Measurements from ENCODE around the gene BEND4. TPM values are rescaled to one million over a fixed set of nuclear protein-coding genes. Genes with fewer than 3 reads are reported as not detected.

The BEND4 gene
- total RNA-seq, 1 experiment from 2014 or later = not detected

- no TSS peak for BruUV-seq (replicated peaks)
- intact Hi-C loops (cut with micrococcal nuclease; ENCODE audit: unreplicated experiment) = no loop called here
- TF ChIP-seq CTCF (IDR thresholded peaks at IDR 0.05; ENCODE audit: unreplicated experiment) = no peak
- no peak for DNase-seq
- peaks cover 9% of the 10 kb centered on the region for H3K4me1 Mint-ChIP-seq (ENCODE audit: low read depth, unreplicated experiment)
- H3K4me3 Mint-ChIP-seq (ENCODE audit: low read depth, unreplicated experiment) = peak overlapping the region; percentile 70
- H3K27ac Mint-ChIP-seq (ENCODE audit: unreplicated experiment) = no peak overlapping the region
- H3K27me3 Mint-ChIP-seq (ENCODE audit: unreplicated experiment) = peaks cover 50% of the 10 kb centered on the region
- H3K36me3 Mint-ChIP-seq (ENCODE audit: insufficient read depth, unreplicated experiment) = peaks cover 13% of the 10 kb centered on the region
- peaks cover 3% of the 10 kb centered on the region for H3K9me3 Mint-ChIP-seq (ENCODE audit: low read depth, unreplicated experiment)
- CTCF ChIA-PET = no interaction called here
Observed at GRCh38 chr4:42150653-42151567, 1.5 kb downstream of the BEND4 start.

- no peak for DNase-seq
- H3K27me3 Mint-ChIP-seq (ENCODE audit: unreplicated experiment) = peaks cover 46% of the 10 kb centered on the region
- CTCF ChIA-PET = no interaction called here
- peaks cover 3% of the 10 kb centered on the region for H3K9me3 Mint-ChIP-seq (ENCODE audit: low read depth, unreplicated experiment)
- H3K4me1 Mint-ChIP-seq (ENCODE audit: low read depth, unreplicated experiment) = peaks cover 9% of the 10 kb centered on the region
- no peak overlapping the region for H3K4me3 Mint-ChIP-seq (ENCODE audit: low read depth, unreplicated experiment)
- no TSS peak for BruUV-seq (replicated peaks)
- H3K36me3 Mint-ChIP-seq (ENCODE audit: insufficient read depth, unreplicated experiment) = peaks cover 13% of the 10 kb centered on the region
- no peak for TF ChIP-seq CTCF (IDR thresholded peaks at IDR 0.05; ENCODE audit: unreplicated experiment)
- intact Hi-C loops (cut with micrococcal nuclease; ENCODE audit: unreplicated experiment) = no loop called here
- H3K27ac Mint-ChIP-seq (ENCODE audit: unreplicated experiment) = no peak overlapping the region
Observed at GRCh38 chr4:42149004-42149403, 3.5 kb downstream of the BEND4 start.

DNA sequence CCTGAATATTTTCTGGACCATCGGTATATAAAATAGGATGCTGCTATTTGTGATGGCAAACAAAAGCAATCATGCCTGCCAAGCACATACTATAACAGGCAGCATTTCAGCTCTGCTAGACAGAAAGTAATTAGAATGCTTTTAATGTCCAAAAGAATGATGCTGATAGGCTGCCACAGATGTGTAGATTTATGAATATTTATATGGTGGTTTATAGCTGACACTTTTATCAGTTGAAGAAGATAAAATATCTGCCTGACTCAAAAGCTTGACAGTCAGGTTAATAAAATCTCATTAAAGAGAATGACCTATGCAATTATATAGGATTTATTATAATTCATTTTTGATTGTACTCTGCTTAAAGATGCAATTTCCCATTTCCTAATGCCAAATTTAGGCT lies 4.0 kb downstream of the BEND4 start:
- no peak for DNase-seq
- TF ChIP-seq CTCF (IDR thresholded peaks at IDR 0.05; ENCODE audit: unreplicated experiment) = no peak
- H3K9me3 Mint-ChIP-seq (ENCODE audit: low read depth, unreplicated experiment) = peaks cover 3% of the 10 kb centered on the region
- H3K27me3 Mint-ChIP-seq (ENCODE audit: unreplicated experiment) = peaks cover 40% of the 10 kb centered on the region
- no peak overlapping the region for H3K4me3 Mint-ChIP-seq (ENCODE audit: low read depth, unreplicated experiment)
- CTCF ChIA-PET = no interaction called here
- intact Hi-C loops (cut with micrococcal nuclease; ENCODE audit: unreplicated experiment) = no loop called here
- H3K27ac Mint-ChIP-seq (ENCODE audit: unreplicated experiment) = no peak overlapping the region
- H3K36me3 Mint-ChIP-seq (ENCODE audit: insufficient read depth, unreplicated experiment) = peaks cover 13% of the 10 kb centered on the region
- no TSS peak for BruUV-seq (replicated peaks)
- H3K4me1 Mint-ChIP-seq (ENCODE audit: low read depth, unreplicated experiment) = peaks cover 9% of the 10 kb centered on the region

DNA sequence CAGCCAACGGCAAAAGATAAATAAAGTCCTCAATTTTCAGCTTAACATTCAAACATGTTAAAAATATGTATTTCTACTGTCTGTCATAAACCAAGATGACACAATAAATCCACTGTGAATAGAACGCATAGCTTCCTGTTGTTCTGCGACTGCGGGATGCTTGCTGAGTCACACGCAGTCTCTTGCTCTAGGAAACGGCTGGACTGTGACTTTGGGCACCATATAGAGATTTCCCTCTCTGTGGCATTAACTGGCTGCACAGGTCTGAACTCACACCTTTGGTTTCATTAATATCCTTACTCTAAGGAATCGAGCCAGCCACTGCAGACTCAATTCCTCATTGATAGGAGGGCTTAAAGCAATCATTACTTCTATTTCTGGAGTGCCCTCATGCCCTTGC lies 8.4 kb downstream of the BEND4 start:
- CTCF ChIA-PET = no interaction called here
- no peak for DNase-seq
- intact Hi-C loops (cut with micrococcal nuclease; ENCODE audit: unreplicated experiment) = no loop called here
- peaks cover 4% of the 10 kb centered on the region for H3K27me3 Mint-ChIP-seq (ENCODE audit: unreplicated experiment)
- H3K4me3 Mint-ChIP-seq (ENCODE audit: low read depth, unreplicated experiment) = no peak overlapping the region
- no TSS peak for BruUV-seq (replicated peaks)
- no peak overlapping the region for H3K27ac Mint-ChIP-seq (ENCODE audit: unreplicated experiment)
- TF ChIP-seq CTCF (IDR thresholded peaks at IDR 0.05; ENCODE audit: unreplicated experiment) = no peak
- H3K36me3 Mint-ChIP-seq (ENCODE audit: insufficient read depth, unreplicated experiment) = no peaks in the 10 kb centered on the region
- no peaks in the 10 kb centered on the region for H3K4me1 Mint-ChIP-seq (ENCODE audit: low read depth, unreplicated experiment)
- no peaks in the 10 kb centered on the region for H3K9me3 Mint-ChIP-seq (ENCODE audit: low read depth, unreplicated experiment)
